NCI-H69 (cell line): Measurements from ENCODE around the gene NGRN.
"Not testable (repeated sequence)": the region's sequence is repeated elsewhere in the genome, so short reads cannot be mapped to it uniquely, and the experiment has no call there.

ENCODE experiments used
- DNase-seq: peaks from one replicate; lab custom pipeline; 2025; lab: John Stamatoyannopoulos, UW

Gene NGRN

DNA sequence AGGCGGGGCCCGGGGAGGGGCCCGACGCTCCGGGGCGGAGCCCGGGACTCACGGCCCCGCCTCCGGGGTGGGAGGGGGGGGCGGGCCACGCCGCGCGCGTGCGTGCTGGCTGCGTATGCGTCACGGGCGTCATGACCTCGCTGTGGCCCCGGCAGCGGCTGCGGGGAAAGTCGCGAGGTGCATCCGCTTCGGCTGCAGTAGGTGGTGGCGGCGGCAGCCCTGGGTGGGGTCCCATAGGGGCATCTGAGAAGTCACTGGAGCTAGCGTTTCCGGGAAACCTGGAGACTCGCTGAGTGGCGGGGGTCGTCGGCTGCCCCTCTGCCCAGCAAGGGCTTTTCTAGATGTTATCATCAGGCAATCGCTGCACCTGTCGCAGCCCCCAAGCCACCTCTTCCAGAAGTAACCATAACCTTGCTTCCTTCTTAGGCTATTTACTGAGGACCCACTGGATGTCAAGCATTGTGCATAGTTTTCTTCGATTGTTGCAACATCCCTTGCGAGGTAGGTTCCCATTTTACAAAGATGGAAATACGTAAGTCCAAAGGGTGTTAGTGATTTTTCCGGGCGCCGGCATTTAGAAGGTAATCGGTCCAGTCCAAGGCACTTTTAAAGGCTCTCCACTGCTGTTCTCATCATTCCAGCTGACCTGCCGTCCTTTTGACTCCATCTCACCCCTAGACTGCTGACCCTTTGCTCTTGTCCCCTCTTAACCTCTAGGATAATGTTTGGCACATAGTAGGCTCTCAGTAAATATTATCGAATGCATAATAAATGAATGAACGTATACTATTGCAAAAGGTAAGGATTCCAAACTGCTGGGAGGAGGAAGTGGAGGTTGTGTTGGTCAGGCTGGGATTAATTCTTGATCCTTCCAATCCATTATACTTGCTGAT lies 31.1 kb upstream of the NGRN start, which contains the start of gene GDPGP1:
GDPGP1 (plus strand) TSS at position 114 of the 893 bp plus-strand sequence. CDS start 6,700 bp downstream, outside the sequence.
- DNase-seq = no peak

DNA sequence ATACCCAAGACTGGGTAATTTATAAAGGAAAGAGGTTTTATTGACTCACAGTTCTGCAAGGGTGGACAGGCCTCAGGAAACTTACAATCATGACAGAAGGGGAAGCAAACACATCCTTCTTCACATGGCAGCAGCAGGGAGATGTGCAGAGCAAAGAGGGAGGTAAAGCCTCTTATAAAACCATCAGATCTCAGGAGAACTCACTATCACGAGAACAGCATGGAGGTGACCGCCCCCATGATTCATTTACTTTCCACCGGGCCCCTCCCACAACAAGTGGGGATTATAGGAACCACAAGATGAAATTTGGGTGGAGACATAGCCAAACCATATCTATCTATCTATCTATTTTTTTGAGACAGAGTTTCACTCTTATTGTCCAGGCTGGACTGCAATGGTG lies 26.1 kb upstream of the NGRN start:
- no peak for DNase-seq

DNA sequence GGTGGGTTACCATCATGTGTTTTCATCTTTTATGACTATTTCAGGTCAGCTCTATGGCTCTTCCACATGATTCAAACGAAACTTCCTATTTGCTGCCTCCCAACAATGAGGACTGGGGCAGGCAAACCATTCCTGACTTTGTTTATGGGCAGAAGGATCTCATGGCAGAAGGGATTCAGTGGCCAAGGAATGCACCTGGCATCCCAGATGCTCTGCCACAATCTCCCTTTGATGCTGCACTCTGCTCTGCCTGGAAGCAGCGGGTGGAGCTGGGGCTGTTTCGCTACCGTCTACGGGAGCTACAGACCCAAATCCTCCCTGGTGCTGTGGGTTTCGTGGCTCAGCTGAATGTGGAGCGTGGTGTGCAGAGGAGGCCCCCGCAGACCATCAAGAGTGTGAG lies 24.6 kb upstream of the NGRN start:
- no peak for DNase-seq

DNA sequence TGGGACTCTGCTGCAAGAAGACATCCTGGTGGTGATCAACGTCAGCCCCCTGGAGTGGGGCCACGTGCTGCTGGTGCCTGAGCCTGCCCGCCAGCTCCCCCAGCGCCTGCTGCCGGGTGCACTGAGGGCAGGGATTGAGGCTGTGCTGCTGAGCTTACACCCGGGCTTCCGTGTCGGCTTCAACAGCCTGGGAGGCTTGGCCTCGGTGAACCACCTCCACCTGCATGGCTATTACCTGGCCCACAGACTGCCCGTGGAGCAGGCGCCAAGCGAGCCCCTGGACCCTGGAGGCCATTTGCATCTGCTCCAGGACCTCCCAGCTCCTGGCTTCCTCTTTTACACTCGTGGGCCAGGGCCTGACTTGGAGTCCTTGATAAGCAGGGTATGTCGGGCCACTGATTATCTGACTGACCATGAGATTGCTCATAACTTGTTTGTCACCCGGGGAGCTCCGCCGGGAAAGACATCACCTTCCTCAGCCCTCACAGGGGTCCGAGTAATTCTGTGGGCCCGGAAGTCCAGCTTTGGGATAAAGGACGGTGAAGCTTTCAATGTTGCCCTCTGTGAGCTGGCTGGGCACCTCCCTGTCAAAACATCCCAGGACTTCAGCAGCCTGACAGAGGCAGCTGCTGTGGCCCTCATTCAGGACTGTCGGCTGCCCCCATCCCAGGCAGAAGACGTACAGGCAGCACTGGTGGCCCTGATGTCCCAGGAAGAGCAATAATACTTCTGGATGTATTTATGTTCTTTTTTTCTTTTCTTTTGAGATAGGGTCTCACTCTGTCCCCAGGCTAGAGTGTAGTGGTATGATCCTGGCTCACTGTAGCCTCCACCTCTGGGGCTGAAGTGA lies 23.9 kb upstream of the NGRN start:
- DNase-seq = no peak

DNA sequence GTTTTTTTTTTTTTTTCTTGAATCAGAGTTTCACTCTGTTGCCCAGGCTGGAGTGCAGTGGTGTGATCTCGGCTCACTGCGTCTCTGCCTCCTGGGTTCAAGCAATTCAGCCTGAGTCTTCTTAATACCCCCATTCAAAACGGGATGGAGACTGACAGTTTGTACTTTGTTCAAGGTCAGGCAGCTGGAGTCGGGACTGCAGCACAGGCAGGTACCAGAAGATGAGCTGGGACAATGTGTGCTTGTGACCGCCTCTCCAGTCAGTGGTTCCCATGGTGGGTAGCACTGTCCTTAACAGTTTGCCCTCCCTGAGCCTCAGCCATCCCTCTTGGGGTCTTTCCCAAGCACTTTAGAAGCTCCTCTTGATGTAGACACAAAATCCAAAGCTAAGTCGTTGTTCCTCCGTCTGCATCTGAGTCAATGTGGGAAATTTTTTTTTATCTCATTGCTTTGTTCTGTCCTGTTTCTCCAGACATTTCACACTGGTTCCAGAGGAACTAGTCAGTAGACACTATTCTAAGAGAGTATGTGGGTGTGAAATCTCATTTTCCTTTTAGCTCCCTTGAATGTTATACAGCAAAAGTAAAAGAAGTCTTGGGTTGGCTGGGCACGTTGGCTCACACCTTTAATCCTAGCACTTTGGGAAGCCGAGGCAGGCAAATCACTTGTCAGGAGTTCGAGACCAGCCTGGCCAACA lies 21.4 kb upstream of the NGRN start:
- DNase-seq = no peak

DNA sequence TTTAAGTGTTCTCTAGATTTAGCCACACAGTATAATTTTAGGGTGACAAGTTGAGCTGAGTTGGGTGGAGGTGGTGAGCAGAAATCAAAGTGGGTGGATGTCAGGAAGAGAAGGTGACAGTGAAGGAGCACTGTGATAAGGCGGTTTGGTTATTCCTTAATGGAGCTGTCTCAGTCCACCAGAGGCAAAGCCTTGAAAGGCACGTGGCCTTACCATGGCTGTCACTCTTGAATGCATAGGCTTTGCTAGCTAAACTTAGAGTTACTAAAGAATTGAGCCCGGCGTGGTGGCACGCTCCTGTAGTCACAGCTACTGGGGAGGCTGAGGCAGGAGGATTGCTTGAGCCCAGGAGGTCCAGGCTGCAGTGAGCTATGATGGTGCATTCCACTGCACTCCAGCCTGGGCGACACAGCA lies 16.7 kb upstream of the NGRN start:
- DNase-seq = no peak

DNA sequence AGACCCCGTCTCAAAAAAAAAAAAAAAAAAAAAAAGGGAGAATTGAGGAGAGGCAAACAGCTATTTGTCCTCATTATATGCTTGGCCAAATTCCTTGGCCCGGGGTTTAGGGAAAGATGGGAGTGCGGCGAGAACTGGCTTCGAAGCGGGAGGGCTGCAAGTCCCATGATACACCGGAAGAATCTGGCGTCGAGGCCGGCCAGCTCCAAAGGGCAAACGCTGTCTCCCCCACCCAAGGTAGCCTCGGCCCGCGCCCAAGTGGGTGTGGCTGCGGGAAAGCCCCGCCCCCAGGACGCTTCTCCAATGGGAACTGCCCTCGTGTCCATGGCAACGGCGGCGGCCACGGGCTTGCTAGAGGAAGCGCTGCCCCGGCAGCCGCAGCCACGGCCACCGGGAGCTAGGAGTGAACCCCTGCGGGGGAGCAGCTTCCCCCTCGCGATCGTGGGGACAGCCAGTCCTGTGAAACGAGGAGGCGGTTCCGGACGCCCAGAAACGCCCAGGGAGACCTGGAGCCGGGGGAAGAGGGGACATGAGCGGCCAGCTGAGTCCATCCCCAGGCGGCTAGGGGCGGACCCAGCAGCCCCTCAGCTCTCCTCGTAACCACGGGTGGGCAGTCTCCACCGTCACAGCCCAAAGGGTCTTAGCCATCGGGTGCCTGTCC lies 16.1 kb upstream of the NGRN start, which contains the start of gene TTLL13:
TTLL13 (plus strand) TSS at position 354 of the 661 bp plus-strand sequence. CDS start 1,075 bp downstream, outside the sequence.
- DNase-seq = peak; percentile 94

DNA sequence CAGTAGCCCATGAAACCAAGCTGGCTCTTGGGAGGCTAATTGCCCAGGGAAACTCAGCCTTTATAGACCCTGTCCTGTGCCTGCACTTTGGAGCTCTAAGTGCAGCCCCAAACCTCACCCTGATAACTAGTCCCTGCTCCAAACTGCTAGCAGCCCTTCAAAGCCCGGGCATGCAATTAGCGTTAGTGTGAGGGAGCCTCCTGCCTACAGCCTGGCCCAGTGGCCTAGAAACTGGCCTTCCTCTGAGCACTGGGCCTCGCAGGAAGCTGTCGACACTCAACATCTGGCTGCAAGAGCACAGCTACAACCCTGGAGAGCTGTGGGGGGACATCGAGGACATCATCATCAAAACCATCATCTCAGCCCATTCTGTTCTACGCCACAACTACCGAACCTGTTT lies 7.7 kb upstream of the NGRN start:
- DNase-seq = no peak

GRCh38 chr15:90259524-90259923 lies 5.9 kb upstream of the NGRN start:
- no peak for DNase-seq

DNA sequence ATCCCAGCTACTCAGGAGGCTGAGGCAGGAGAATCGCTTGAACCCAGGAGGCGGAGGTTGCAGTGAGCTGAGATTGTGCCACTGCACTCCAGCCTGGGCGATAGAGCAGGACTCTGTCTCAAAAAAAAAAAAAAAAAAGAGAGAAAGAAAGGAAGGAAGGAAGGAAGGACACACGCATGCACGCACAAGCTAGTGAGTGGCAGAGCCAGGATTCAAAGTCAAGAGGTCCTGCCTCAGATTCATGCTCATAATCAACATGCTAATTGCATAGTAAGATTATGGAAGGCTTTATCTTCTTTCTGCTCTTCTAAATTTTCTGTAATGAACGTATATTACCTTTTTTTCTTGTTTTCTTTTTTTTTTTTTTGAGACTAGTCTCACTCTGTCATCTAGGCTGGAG lies 4.7 kb upstream of the NGRN start:
- not testable (repeated sequence) for DNase-seq

DNA sequence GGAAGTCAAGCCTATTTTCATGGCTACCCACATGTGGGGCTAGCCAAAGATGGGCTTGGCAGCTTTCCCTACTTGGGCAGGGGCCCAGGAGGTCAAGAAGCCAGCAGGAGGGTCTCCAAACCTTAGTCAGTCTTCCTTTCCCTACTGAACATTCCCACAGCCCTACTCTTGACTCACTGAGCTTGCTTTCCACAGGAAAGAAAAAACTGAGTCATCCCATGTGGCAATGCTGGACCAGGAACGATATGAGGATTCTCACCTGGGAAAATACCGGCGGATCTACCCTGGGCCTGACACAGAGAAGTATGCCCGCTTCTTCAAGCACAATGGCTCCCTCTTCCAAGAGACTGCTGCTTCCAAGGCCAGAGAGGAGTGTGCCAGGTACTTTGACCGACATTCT lies 3.7 kb upstream of the NGRN start:
- no peak for DNase-seq

GRCh38 chr15:90262426-90262825 lies 3.0 kb upstream of the NGRN start:
- no peak for DNase-seq

GRCh38 chr15:90264671-90265070 lies 801 bp upstream of the NGRN start:
- DNase-seq = peak; percentile 12

- DNase-seq = peak; percentile 72
Observed at GRCh38 chr15:90266061-90266431, 574 bp downstream of the NGRN start.

DNA sequence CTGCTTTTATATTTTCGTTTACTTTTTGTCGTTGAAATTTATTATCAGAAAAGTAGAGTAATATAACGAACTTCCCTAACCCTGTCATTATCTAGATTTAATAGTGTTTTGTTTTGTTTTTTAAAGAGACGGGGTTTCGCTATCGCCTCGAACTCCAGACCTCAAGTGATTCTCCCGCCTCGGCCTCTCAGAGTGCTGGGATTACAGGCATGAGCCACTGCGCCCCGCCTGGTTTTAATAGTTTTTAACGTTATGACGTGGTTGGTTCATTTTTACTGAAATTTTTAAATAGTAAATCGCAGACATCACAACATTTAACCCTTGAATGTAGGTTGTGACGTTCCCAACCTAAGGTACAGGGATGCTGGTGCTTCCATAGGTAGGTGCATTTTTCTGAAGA lies 1.0 kb downstream of the NGRN start:
- DNase-seq = peak; percentile 25

- DNase-seq = peak; percentile 19
Observed at GRCh38 chr15:90268415-90268814, 2.9 kb downstream of the NGRN start.

- no peak for DNase-seq
Observed at GRCh38 chr15:90270502-90271150, 5.2 kb downstream of the NGRN start.

DNA sequence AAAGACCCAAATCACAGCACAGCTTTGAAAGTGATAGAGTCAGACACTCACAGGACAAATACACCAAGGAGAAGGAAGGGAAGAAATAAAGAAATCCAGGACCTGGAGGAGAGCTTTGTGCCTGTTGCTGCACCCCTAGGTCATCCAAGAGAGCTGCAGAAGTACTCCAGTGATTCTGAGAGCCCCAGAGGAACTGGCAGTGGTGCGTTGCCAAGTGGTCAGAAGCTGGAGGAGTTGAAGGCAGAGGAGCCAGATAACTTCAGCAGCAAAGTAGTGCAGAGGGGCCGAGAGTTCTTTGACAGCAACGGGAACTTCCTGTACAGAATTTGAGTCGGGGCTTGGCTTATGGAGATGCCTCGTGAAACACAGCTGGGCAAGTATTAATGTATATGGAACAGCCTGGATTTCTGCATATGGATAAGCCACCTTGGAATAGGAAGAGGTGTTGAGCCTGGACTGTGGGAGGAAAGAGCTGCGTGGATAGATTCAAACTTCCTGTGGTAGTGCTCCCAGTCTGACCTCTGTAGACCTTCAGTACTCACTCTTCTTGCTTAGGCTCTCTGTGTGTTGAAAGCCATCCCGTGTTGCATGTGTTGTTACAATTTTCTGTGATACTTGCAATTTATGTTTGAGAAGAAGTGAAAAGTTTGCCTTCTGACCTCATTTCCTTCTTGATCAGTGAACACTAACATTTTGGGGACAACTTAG lies 6.1 kb downstream of the NGRN start:
- DNase-seq = no peak

GRCh38 chr15:90278467-90278866 lies 13.0 kb downstream of the NGRN start:
- DNase-seq = not testable (repeated sequence)

- DNase-seq = not testable (repeated sequence)
Observed at GRCh38 chr15:90280743-90281142, 15.3 kb downstream of the NGRN start.
